Neural cell (in vitro differentiated cells): ENCODE data around the gene H19. TPM values are rescaled to one million over a fixed set of nuclear protein-coding genes. Genes with fewer than 3 reads are reported as not detected.

ENCODE experiments used
- H2AFZ ChIP-seq: fragments of 200-600, 300-800 bp; sonication (generic), shearing (Covaris generic); 2 replicates; pipeline ENCODE4 v1.6.0; 2014; ENCODE audit warnings: low read depth, mild to moderate bottlenecking, antibody characterized with exemption, low read length, moderate library complexity
- H3F3A ChIP-seq: fragments of 200-600 bp; shearing (Covaris generic); 2 replicates; pipeline ENCODE4 v1.6.1; 2016; ENCODE audit warnings: mild to moderate bottlenecking, moderate library complexity, mixed read lengths, antibody characterized with exemption, low read length; ENCODE audit not compliant: insufficient read depth, poor library complexity, severe bottlenecking
- H3K27ac ChIP-seq: fragments of 200-600, 300-800 bp; sonication (generic), shearing (Covaris generic); 2 replicates; pipeline ENCODE4 v1.5.1; 2014; ENCODE audit warnings: mild to moderate bottlenecking, low read length, moderate library complexity
- H3K27me3 ChIP-seq: fragments of 300-800, 200-600 bp; sonication (generic), shearing (Covaris generic); 2 replicates; pipeline ENCODE4 v1.6.0; 2014; ENCODE audit warnings: mild to moderate bottlenecking, low read depth, low read length, moderate library complexity; ENCODE audit not compliant: insufficient read depth
- H3K36me3 ChIP-seq: fragments of 300-800, 200-600 bp; sonication (generic), shearing (Covaris generic); 2 replicates; pipeline ENCODE4 v1.5.1; 2014; ENCODE audit warnings: mild to moderate bottlenecking, antibody characterized with exemption, low read length, moderate library complexity; ENCODE audit not compliant: insufficient read depth
- H3K4me2 ChIP-seq: fragments of 300-800, 200-600 bp; sonication (generic), shearing (Covaris generic); 2 replicates; pipeline ENCODE4 v1.6.0; 2014; ENCODE audit warnings: mild to moderate bottlenecking, low read length
- H3K4me3 ChIP-seq: fragments of 300-800, 200-600 bp; sonication (generic), shearing (Covaris generic); 2 replicates; pipeline ENCODE4 v1.5.1; 2014; ENCODE audit warnings: mild to moderate bottlenecking, low read length, moderate library complexity
- H3K79me2 ChIP-seq: fragments of 200-600 bp; shearing (Covaris generic); replicated peaks from 2 replicates; pipeline ENCODE4 v1.6.0; 2014; ENCODE audit warnings: mild to moderate bottlenecking, low read length, moderate library complexity; ENCODE audit not compliant: insufficient read depth
- H3K9ac ChIP-seq: fragments of 300-800, 200-600 bp; sonication (generic), shearing (Covaris generic); 2 replicates; pipeline ENCODE4 v1.6.1; 2016; ENCODE audit warnings: mild to moderate bottlenecking, low read length, mixed read lengths
- H3K9me2 ChIP-seq: fragments of 200-600 bp; shearing (Covaris generic); 2 replicates; pipeline ENCODE4 v1.6.1; 2016; ENCODE audit warnings: mild to moderate bottlenecking, low read length, mixed read lengths; ENCODE audit not compliant: insufficient read depth
- H3K9me3 ChIP-seq: fragments of 200-600, 300-800 bp; sonication (generic), shearing (Covaris generic); 2 replicates; pipeline ENCODE4 v1.6.1; 2016; ENCODE audit warnings: mild to moderate bottlenecking, mixed run types, low read length, moderate library complexity, mixed read lengths
- H4K20me1 ChIP-seq: fragments of 200-600 bp; shearing (Covaris generic); 2 replicates; pipeline ENCODE4 v1.6.1; 2016; ENCODE audit warnings: mild to moderate bottlenecking, mixed run types; ENCODE audit not compliant: insufficient read depth
- CTCF ChIP-seq: fragments of 450-650 bp; IDR thresholded peaks from 2 replicates; pipeline ENCODE4 v1.5.1; 2014; ENCODE audit warnings: antibody characterized with exemption, mild to moderate bottlenecking, moderate library complexity; ENCODE audit not compliant: poor library complexity, severe bottlenecking
- EP300 ChIP-seq: fragments of 450-650 bp; conservative IDR thresholded peaks from 2 replicates; pipeline ENCODE4 v1.6.1; 2014; ENCODE audit warnings: antibody characterized with exemption, mild to moderate bottlenecking, moderate library complexity; ENCODE audit not compliant: poor library complexity, severe bottlenecking
- EZH2 ChIP-seq: fragments of 200-600, 300-800 bp; shearing (Covaris generic), sonication (generic); IDR thresholded peaks from 2 replicates; pipeline ENCODE4 v1.6.1; 2014; ENCODE audit warnings: antibody characterized with exemption, low read length, borderline replicate concordance, mild to moderate bottlenecking; ENCODE audit not compliant: insufficient read depth, poor library complexity, severe bottlenecking
- MXI1 ChIP-seq: fragments of 450-650 bp; conservative IDR thresholded peaks from 2 replicates; pipeline ENCODE4 v1.6.1; 2014; ENCODE audit warnings: antibody characterized with exemption, mild to moderate bottlenecking; ENCODE audit not compliant: poor library complexity, severe bottlenecking
- POLR2AphosphoS5 ChIP-seq: IDR thresholded peaks from 2 replicates; pipeline ENCODE4 v1.6.1; 2012
- RAD21 ChIP-seq: fragments of 450-650 bp; conservative IDR thresholded peaks from 2 replicates; pipeline ENCODE4 v1.6.1; 2014; ENCODE audit warnings: antibody characterized with exemption, mild to moderate bottlenecking, moderate library complexity
- SMC3 ChIP-seq: fragments of 450-650 bp; conservative IDR thresholded peaks from 2 replicates; pipeline ENCODE4 v1.6.1; 2014; ENCODE audit warnings: antibody characterized with exemption, mild to moderate bottlenecking, moderate library complexity; ENCODE audit not compliant: poor library complexity
- TAF1 ChIP-seq: IDR thresholded peaks from 2 replicates; pipeline ENCODE4 v1.6.1; 2012; ENCODE audit warnings: low read depth
- polyA plus RNA-seq: library from polyadenylated mRNA; depleted of rRNA; stranded (reverse); fragments of >200 nt; gene quantifications from 2 replicates; pipeline ENCODE4 v1.2.3, GENCODE V29; 2014
- TF ChIP-seq, protein P1 (sequence below): IDR thresholded peaks from 2 replicates; pipeline ENCODE4 v1.6.1; 2012; ENCODE audit warnings: borderline replicate concordance

The H19 gene
- polyA plus RNA-seq, 1 donor from 2014 or later = not detected

DNA sequence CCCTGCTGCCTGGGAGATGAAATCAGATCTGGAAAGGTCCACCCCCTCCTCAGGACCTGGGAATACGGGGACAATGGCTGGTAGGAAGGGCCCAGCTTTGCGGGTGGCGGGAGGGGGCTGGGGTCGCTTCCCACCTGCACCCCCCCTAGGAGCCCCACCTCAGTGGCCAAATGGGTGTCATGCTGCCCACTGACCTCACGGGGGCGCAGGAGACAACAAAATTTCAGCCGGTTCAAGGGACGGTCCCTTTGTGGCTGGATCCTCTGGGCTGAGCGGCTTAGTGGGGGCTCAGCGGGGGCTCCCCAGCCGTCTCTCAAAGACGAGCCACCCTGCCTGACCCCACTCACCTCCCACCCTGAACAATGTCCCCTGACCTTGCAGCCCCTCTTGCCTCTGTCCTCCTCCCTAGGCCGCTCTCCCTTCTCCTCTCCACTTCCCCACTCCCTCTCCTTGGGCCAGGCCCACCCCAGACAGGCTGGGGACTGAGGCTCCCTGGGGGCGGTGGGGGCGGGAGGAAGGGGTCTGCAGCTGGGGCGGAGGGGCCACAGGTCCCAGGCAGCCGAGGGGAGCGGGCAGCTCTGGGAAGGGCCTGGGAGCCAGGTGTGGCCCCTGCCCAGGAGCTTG lies 39.3 kb upstream of the H19 start:
- no peak overlapping the region for H3K4me3 ChIP-seq
- peaks cover 2% of the 10 kb centered on the region for H3K27me3 ChIP-seq
- no peak overlapping the region for H3K4me2 ChIP-seq
- no peak overlapping the region for H3K27ac ChIP-seq
- no peaks in the 10 kb centered on the region for H3K9me3 ChIP-seq
- no peak overlapping the region for H2AFZ ChIP-seq
- H3K9ac ChIP-seq = no peak overlapping the region
- H3K79me2 ChIP-seq = no peaks in the 10 kb centered on the region
- H3F3A ChIP-seq = no peaks in the 10 kb centered on the region
- TF ChIP-seq POLR2AphosphoS5 = no peak
- no peak for TF ChIP-seq MXI1
- no peak for TF ChIP-seq CTCF
- no peak for TF ChIP-seq EZH2
- TF ChIP-seq RAD21 = no peak
- TF ChIP-seq, protein P1, sequence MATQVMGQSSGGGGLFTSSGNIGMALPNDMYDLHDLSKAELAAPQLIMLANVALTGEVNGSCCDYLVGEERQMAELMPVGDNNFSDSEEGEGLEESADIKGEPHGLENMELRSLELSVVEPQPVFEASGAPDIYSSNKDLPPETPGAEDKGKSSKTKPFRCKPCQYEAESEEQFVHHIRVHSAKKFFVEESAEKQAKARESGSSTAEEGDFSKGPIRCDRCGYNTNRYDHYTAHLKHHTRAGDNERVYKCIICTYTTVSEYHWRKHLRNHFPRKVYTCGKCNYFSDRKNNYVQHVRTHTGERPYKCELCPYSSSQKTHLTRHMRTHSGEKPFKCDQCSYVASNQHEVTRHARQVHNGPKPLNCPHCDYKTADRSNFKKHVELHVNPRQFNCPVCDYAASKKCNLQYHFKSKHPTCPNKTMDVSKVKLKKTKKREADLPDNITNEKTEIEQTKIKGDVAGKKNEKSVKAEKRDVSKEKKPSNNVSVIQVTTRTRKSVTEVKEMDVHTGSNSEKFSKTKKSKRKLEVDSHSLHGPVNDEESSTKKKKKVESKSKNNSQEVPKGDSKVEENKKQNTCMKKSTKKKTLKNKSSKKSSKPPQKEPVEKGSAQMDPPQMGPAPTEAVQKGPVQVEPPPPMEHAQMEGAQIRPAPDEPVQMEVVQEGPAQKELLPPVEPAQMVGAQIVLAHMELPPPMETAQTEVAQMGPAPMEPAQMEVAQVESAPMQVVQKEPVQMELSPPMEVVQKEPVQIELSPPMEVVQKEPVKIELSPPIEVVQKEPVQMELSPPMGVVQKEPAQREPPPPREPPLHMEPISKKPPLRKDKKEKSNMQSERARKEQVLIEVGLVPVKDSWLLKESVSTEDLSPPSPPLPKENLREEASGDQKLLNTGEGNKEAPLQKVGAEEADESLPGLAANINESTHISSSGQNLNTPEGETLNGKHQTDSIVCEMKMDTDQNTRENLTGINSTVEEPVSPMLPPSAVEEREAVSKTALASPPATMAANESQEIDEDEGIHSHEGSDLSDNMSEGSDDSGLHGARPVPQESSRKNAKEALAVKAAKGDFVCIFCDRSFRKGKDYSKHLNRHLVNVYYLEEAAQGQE = no peak
- no peak for TF ChIP-seq SMC3
- TF ChIP-seq EP300 = no peak
- no peak for TF ChIP-seq TAF1
- H3K9me2 ChIP-seq = no peaks in the 10 kb centered on the region
- H4K20me1 ChIP-seq = no peaks in the 10 kb centered on the region
- H3K36me3 ChIP-seq = no peaks in the 10 kb centered on the region

GRCh38 chr11:2035382-2035781 lies 37.7 kb upstream of the H19 start:
- Histone ChIP-seq H3K9me3 (no peaks in the 10 kb centered on the region), H4K20me1 (no peaks in the 10 kb centered on the region), H3K4me2 (no peak overlapping the region), H3F3A (no peaks in the 10 kb centered on the region), H3K9ac (no peak overlapping the region), H3K27me3 (no peaks in the 10 kb centered on the region), H3K9me2 (no peaks in the 10 kb centered on the region), H3K79me2 (no peaks in the 10 kb centered on the region), H3K27ac (no peak overlapping the region), H3K4me3 (no peak overlapping the region), H2AFZ (no peak overlapping the region), H3K36me3 (no peaks in the 10 kb centered on the region)
- TF ChIP-seq RAD21 (no peak), TAF1 (no peak), CTCF (no peak), SMC3 (no peak), POLR2AphosphoS5 (no peak), EZH2 (no peak), MXI1 (no peak), EP300 (no peak)
- TF ChIP-seq, protein P1 = no peak
